ENCODE measurements around the gene TTC17.
A peak's percentile ranks its signal among the peaks of the same experiment; 100 is the strongest.
"Not testable (repeated sequence)": the region's sequence is repeated elsewhere in the genome, so short reads cannot be mapped to it uniquely, and the experiment has no call there.

The TTC17 gene

GRCh38 chr11:43392713-43393112, 34.0 kb downstream of the TTC17 start:
- ATAC-seq (peak; percentile 64), DNase-seq (no peak)

- ATAC-seq = no peak
- no peak for DNase-seq
Observed at GRCh38 chr11:43393765-43394355, 35.1 kb downstream of the TTC17 start.

- no peak for DNase-seq
Observed at GRCh38 chr11:43396617-43397016, 37.9 kb downstream of the TTC17 start.

GRCh38 chr11:43397251-43397650, 38.5 kb downstream of the TTC17 start:
- no peak for DNase-seq
- ATAC-seq = peak; percentile 94

More at GRCh38 chr11:43396617-43397016, 37.9 kb downstream of the TTC17 start:
- no peak for ATAC-seq

- no peak for ATAC-seq
Observed at GRCh38 chr11:43399983-43400630, 41.4 kb downstream of the TTC17 start.

GRCh38 chr11:43401252-43401651, 42.5 kb downstream of the TTC17 start:
- no peak for ATAC-seq
- DNase-seq = no peak

More at GRCh38 chr11:43399983-43400630, 41.4 kb downstream of the TTC17 start:
- DNase-seq = peak; percentile 11

GRCh38 chr11:43401811-43402210, 43.1 kb downstream of the TTC17 start:
- ATAC-seq, DNase-seq: not testable (repeated sequence)

GRCh38 chr11:43403357-43404231, 44.9 kb downstream of the TTC17 start:
- ATAC-seq (no peak), DNase-seq (no peak)

- no peak for ATAC-seq
Observed at GRCh38 chr11:43404406-43404805, 45.7 kb downstream of the TTC17 start.

GRCh38 chr11:43404836-43405479, 46.2 kb downstream of the TTC17 start:
- ATAC-seq (no peak), DNase-seq (no peak)

More at GRCh38 chr11:43404406-43404805, 45.7 kb downstream of the TTC17 start:
- DNase-seq = no peak

GRCh38 chr11:43408277-43408676, 49.6 kb downstream of the TTC17 start:
- ATAC-seq (no peak), DNase-seq (no peak)

GRCh38 chr11:43410394-43410793, 51.7 kb downstream of the TTC17 start:
- no peak for ATAC-seq
- no peak for DNase-seq

- no peak for ATAC-seq
- DNase-seq = no peak
Observed at GRCh38 chr11:43418197-43418596, 59.5 kb downstream of the TTC17 start.

GRCh38 chr11:43419460-43419859, 60.7 kb downstream of the TTC17 start:
- peak; percentile 25 for DNase-seq
- ATAC-seq = no peak

- ATAC-seq (no peak), DNase-seq (no peak)
Observed at GRCh38 chr11:43427971-43428370, 69.3 kb downstream of the TTC17 start.

- DNase-seq, ATAC-seq: not testable (repeated sequence)
Observed at GRCh38 chr11:43430916-43431315, 72.2 kb downstream of the TTC17 start.

- no peak for DNase-seq
- no peak for ATAC-seq
Observed at GRCh38 chr11:43434893-43435292, 76.2 kb downstream of the TTC17 start.

GRCh38 chr11:43440486-43440885, 81.8 kb downstream of the TTC17 start:
- no peak for ATAC-seq
- DNase-seq = no peak

- DNase-seq (no peak), ATAC-seq (no peak)
Observed at GRCh38 chr11:43443811-43444210, 85.1 kb downstream of the TTC17 start.

- DNase-seq (peak; percentile 17), ATAC-seq (peak; percentile 81)
Observed at GRCh38 chr11:43447151-43447550, 88.4 kb downstream of the TTC17 start.

- ATAC-seq = no peak
- DNase-seq = no peak
Observed at GRCh38 chr11:43458486-43458885, 99.8 kb downstream of the TTC17 start.

- ATAC-seq = no peak
- DNase-seq = no peak
Observed at GRCh38 chr11:43459246-43459645, 100.5 kb downstream of the TTC17 start.
